ENCODE results near the gene ANKMY1. TPM values are rescaled to one million over a fixed set of nuclear protein-coding genes. Genes with fewer than 3 reads are reported as not detected.

Gene ANKMY1
- total RNA-seq, 4 donors from 2014 or later, result 15.1 to 64.0 (median 27.5) TPM

GRCh38 chr2:240460781-240461431, 96.9 kb downstream of the ANKMY1 start:
- peaks cover 0 to 8% (median 6%) of the 10 kb centered on the region in 4 donors for H3K4me1 ChIP-seq
- in situ Hi-C loops (cut with MboI; ENCODE audit: low pct_ligation_motif_present in 1 of 4, low pct_unique_long_range_greater_than_20kb in 1 of 4, low sequenced_read_pairs in 3 of 4), result no loop called here
- no peaks in the 10 kb centered on the region for H3K9me3 ChIP-seq
- peaks cover 12% of the 10 kb centered on the region for H3K27me3 ChIP-seq
- 50% methylated on average over 1 of the region's 16 CpGs; no CpG with 5 or more reads in 1 of the 2 donors for WGBS, 2 donors (ENCODE audit: low coverage in 1 of 2)
- DNase-seq, result peak; percentile 6
- intact Hi-C loops (cut with DNase I; ENCODE audit: low total_unique reads), result no loop called here
- TF ChIP-seq POLR2A (IDR thresholded peaks at IDR 0.05) (no peak), EP300 (IDR thresholded peaks at IDR 0.05; ENCODE audit: low read depth) (no peak), CTCF (IDR thresholded peaks at IDR 0.05) (no peak)
- H3K4me3 ChIP-seq, result no peak overlapping the region
- no peak overlapping the region for H3K27ac ChIP-seq
- no peaks in the 10 kb centered on the region for H3K36me3 ChIP-seq

GRCh38 chr2:240460253-240460711, 97.5 kb downstream of the ANKMY1 start:
- peaks cover 0 to 12% (median 9%) of the 10 kb centered on the region in 4 donors for H3K4me1 ChIP-seq
- peaks cover 18% of the 10 kb centered on the region for H3K27me3 ChIP-seq
- TF ChIP-seq CTCF (IDR thresholded peaks at IDR 0.05) (no peak), POLR2A (IDR thresholded peaks at IDR 0.05) (no peak), POLR2AphosphoS5 (IDR thresholded peaks at IDR 0.05) (no peak), EP300 (IDR thresholded peaks at IDR 0.05; ENCODE audit: low read depth) (no peak)
- H3K36me3 ChIP-seq, result no peaks in the 10 kb centered on the region
- no peak overlapping the region for H3K4me3 ChIP-seq
- no peak overlapping the region for H3K27ac ChIP-seq
- DNase-seq, result no peak
- H3K9me3 ChIP-seq, result no peaks in the 10 kb centered on the region
- WGBS, 2 donors (ENCODE audit: low coverage in 1 of 2), result 91 to 100% methylated on average over 3 to 16 of the region's 16 CpGs
- in situ Hi-C loops (cut with MboI; ENCODE audit: low pct_ligation_motif_present in 1 of 4, low pct_unique_long_range_greater_than_20kb in 1 of 4, low sequenced_read_pairs in 3 of 4) (no loop called here), intact Hi-C loops (cut with DNase I; ENCODE audit: low total_unique reads) (no loop called here)

- 61% methylated on average over 14 of the region's 23 CpGs; no CpG with 5 or more reads in 1 of the 2 donors for WGBS, 2 donors (ENCODE audit: low coverage in 1 of 2)
- in situ Hi-C loops (cut with MboI; ENCODE audit: low pct_ligation_motif_present in 1 of 4, low pct_unique_long_range_greater_than_20kb in 1 of 4, low sequenced_read_pairs in 3 of 4), result no loop called here
- peaks cover 0 to 12% (median 9%) of the 10 kb centered on the region in 4 donors for H3K4me1 ChIP-seq
- intact Hi-C loops (cut with DNase I; ENCODE audit: low total_unique reads), result no loop called here
- no peak for DNase-seq
- no peak overlapping the region for H3K27ac ChIP-seq
- H3K9me3 ChIP-seq, result no peaks in the 10 kb centered on the region
- no peak overlapping the region for H3K4me3 ChIP-seq
- no peak for TF ChIP-seq CTCF (IDR thresholded peaks at IDR 0.05)
- no peak for TF ChIP-seq EP300 (IDR thresholded peaks at IDR 0.05; ENCODE audit: low read depth)
- no peak for TF ChIP-seq POLR2AphosphoS5 (IDR thresholded peaks at IDR 0.05)
- no peak for TF ChIP-seq POLR2A (IDR thresholded peaks at IDR 0.05)
- no peaks in the 10 kb centered on the region for H3K36me3 ChIP-seq
- H3K27me3 ChIP-seq, result peaks cover 25% of the 10 kb centered on the region
These were observed 98.2 kb downstream of the ANKMY1 start for GRCh38 chr2:240459401-240460252.

- Histone ChIP-seq H3K9me3 (no peaks in the 10 kb centered on the region), H3K4me1 (peaks cover 0 to 16% (median 9%) of the 10 kb centered on the region in 4 donors), H3K27ac (no peak overlapping the region), H3K4me3 (no peak overlapping the region), H3K36me3 (no peaks in the 10 kb centered on the region), H3K27me3 (peaks cover 31% of the 10 kb centered on the region)
- WGBS, 2 donors (ENCODE audit: low coverage in 1 of 2), result 96% methylated on average over 14 of the region's 18 CpGs; no CpG with 5 or more reads in 1 of the 2 donors
- TF ChIP-seq EP300 (IDR thresholded peaks at IDR 0.05; ENCODE audit: low read depth) (no peak), POLR2A (IDR thresholded peaks at IDR 0.05) (no peak), CTCF (IDR thresholded peaks at IDR 0.05) (no peak), POLR2AphosphoS5 (IDR thresholded peaks at IDR 0.05) (no peak)
- in situ Hi-C loops (cut with MboI; ENCODE audit: low pct_ligation_motif_present in 1 of 4, low pct_unique_long_range_greater_than_20kb in 1 of 4, low sequenced_read_pairs in 3 of 4) (no loop called here), intact Hi-C loops (cut with DNase I; ENCODE audit: low total_unique reads) (no loop called here)
- no peak for DNase-seq
These were observed 98.8 kb downstream of the ANKMY1 start for GRCh38 chr2:240458900-240459391.
